Pancreas (tissue), 10 donors: ENCODE measurements around the gene USP17L29. TPM values are rescaled to one million over a fixed set of nuclear protein-coding genes. Genes with fewer than 3 reads are reported as not detected.
A peak's percentile ranks its signal among the peaks of the same experiment; 100 is the strongest.
"Not testable (repeated sequence)": the region's sequence is repeated elsewhere in the genome, so short reads cannot be mapped to it uniquely, and the experiment has no call there.

Source experiments
- ATAC-seq, 4 donors: fragments of 200-7000 bp; cut with Tn5 transposase; one replicate each; pipeline versions ENCODE4 v1.8.0 to v1.9.1; 2020; ENCODE audit warnings: mild to moderate bottlenecking in 4 of 4, moderate library complexity in 4 of 4
- DNase-seq, 6 donors: peaks; one replicate each; pipeline ENCODE4 v3.0.0-alpha.2; 2020
- FAIRE-seq: peaks from 2 replicates; lab custom pipeline; 2012; peaks lifted over from hg19 to GRCh38; lab: Jason Lieb, UNC
- H3K27ac ChIP-seq, 4 donors: fragments of 200-600 bp; sonication (generic); 1 replicate in 3 of 4; 2 replicates in 1 of 4; pipeline versions ENCODE4 v1.5.0 to v1.8.0; 2020
- H3K27me3 ChIP-seq, 4 donors: fragments of 200-600 bp; one replicate each; pipeline ENCODE4 v1.8.0; 2021
- H3K36me3 ChIP-seq, 3 donors: fragments of 200-600 bp; sonication (generic) in 1 of 3; one replicate each; pipeline versions ENCODE4 v1.5.0 to v1.8.0; 2020 to 2021
- H3K4me1 ChIP-seq, 3 donors: fragments of 200-600 bp; one replicate each; pipeline ENCODE4 v1.8.0; 2021
- H3K4me3 ChIP-seq, 4 donors: fragments of 200-600 bp; sonication (generic) in 2 of 4; one replicate each; pipeline versions ENCODE4 v1.5.0 to v1.8.0; 2020 to 2021
- H3K9me3 ChIP-seq, 4 donors: fragments of 200-600 bp; one replicate each; pipeline ENCODE4 v1.8.0; 2021
- WGBS, 2 donors: extraction: QIAGEN DNeasy Blood & Tissue Kit; methylation state at CpG; one replicate each; pipeline ENCODE4 v1.1.7; 2013; 5-methylcytosine and 5-hydroxymethylcytosine counted together
- intact Hi-C, 3 donors: fragments of 100-400 bp; cut with DNase I; formaldehyde crosslinking; loops; one replicate each; pipeline versions ENCODE4 v1.11.1 to v1.14.2; 2022
- polyA plus RNA-seq, 2 donors: library from polyadenylated mRNA; stranded (reverse); fragments of 200-250 nt; gene quantifications; one replicate each; pipeline ENCODE4 v1.2.3, GENCODE V29; 2013
- total RNA-seq, 6 donors: library from RNA; stranded (reverse); fragmentation: NEBNext Ultra II Directional in 4 of 6; extraction: Animal tissue kit (Norgen Biotek cat#: 25700) in 4 of 6; gene quantifications; one replicate each; pipeline versions ENCODE4 v1.2.1 to v1.2.4, GENCODE V29; 2021 to 2023
- TF ChIP-seq, protein P1 (sequence below), 4 donors: fragments of 200-600 bp; sonication (generic) in 3 of 4; IDR thresholded peaks; one replicate each; pipeline versions ENCODE4 v1.5.0 to v1.8.0; 2021; ENCODE audit warnings: antibody characterized with exemption in 4 of 4
- donor health status: healthy with polysubstance abuse.
- donor health status: DM: no; HTN: no; CAD: no; lungs with moderate emphysema.
- donor health status: DM: no; HTN: no; CAD: no.
- donor health status: control.
- donor health status: control.
- donor health status: Bipolar disorder and iron deficiency.
- donor health status: DM: yes; HTN: yes; CAD: no.
- donor health status: DM: no; HTN: no; CAD: no.
- donor health status: DM: no; HTN: no; CAD: no.
- donor health status: DM: yes; HTN: yes; CAD: no.

USP17L29 gene
- total and polyA plus RNA-seq, 8 donors, result not detected

DNA sequence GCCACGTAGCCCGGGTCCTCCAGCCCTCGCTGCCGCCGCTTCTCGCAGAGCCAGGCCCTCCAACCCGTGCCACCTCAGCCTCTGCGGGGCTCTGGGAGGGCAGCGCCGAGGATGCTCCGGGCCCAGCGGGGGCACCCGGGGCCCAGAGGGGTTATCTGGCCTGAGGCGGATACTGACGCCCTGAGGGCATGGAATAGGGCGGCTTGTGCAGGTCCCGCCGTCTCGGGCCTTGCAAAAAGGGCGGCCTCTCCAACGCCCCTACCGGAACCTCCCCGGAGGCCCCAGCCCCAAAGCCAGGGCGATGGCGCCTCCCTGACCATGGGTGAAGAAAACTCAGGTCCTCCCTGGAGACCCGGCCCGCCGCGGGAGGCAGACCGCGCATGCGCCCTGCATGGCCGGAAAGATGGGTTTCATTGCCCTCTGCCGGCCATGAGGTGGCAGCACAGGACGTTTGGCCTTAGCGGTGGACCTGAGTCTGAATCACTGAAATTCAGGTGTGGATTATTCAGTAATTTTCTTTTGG, 27.6 kb downstream of the USP17L29 start:
- H3K27ac ChIP-seq, intact Hi-C loops, H3K27me3 ChIP-seq, H3K36me3 ChIP-seq, H3K4me1 ChIP-seq, ATAC-seq, H3K9me3 ChIP-seq: not testable (repeated sequence)
- H3K4me3 ChIP-seq, result peak overlapping the region; percentile 7 to 42 (median 26)
- DNase-seq, result peak; percentile 24 to 88 (median 64)
- peak; percentile 17 for FAIRE-seq
- TF ChIP-seq, protein P1, sequence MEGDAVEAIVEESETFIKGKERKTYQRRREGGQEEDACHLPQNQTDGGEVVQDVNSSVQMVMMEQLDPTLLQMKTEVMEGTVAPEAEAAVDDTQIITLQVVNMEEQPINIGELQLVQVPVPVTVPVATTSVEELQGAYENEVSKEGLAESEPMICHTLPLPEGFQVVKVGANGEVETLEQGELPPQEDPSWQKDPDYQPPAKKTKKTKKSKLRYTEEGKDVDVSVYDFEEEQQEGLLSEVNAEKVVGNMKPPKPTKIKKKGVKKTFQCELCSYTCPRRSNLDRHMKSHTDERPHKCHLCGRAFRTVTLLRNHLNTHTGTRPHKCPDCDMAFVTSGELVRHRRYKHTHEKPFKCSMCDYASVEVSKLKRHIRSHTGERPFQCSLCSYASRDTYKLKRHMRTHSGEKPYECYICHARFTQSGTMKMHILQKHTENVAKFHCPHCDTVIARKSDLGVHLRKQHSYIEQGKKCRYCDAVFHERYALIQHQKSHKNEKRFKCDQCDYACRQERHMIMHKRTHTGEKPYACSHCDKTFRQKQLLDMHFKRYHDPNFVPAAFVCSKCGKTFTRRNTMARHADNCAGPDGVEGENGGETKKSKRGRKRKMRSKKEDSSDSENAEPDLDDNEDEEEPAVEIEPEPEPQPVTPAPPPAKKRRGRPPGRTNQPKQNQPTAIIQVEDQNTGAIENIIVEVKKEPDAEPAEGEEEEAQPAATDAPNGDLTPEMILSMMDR (IDR thresholded peaks at IDR 0.05), result peak; percentile 23 to 53 (median 47)
- WGBS, 2 donors, result 27 to 37% methylated on average over 25 to 36 of the region's 36 CpGs

DNA sequence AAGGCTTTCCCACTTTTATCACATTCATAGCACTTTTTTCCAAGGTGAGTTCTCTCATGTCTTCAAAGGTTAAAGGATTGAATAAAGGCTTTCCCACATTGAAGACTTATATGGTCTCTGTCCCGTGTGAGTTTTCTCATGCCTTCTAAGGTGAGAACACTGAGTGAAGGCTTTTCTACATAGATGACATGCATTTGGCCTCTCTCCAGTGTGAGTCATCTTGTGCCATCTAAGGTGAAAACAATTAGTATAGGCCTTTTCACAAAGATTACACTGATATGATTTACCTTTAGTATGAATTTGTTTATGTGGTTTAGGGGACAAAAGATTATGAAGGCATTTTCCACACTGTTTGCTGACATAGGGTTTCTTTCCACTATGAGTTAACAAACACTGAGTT, 30.7 kb downstream of the USP17L29 start:
- intact Hi-C loops, result no loop called here

DNA sequence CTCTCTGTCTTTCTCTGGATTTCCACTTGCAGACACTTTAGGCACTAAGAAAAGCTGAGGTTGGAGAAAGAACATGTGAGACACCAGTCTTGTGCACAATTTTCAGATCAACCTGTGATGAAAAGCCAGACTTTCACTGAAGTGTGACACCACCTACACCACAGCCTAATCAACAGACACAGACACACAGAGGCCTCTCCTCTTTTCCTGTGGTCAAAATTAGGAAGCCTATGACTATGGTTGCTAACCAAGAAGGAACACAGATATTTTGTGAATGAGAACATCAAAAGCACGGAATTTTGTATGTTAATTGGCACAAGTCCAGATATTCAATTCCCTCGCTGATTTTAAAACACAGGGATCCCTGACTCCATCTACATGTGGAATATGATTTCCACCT, 35.6 kb downstream of the USP17L29 start:
- H3K9me3 ChIP-seq, H3K4me1 ChIP-seq, FAIRE-seq, H3K27me3 ChIP-seq, DNase-seq, intact Hi-C loops, H3K36me3 ChIP-seq, H3K4me3 ChIP-seq, ATAC-seq, H3K27ac ChIP-seq: not testable (repeated sequence)
- 55 to 62% methylated on average over 2 of the region's 2 CpGs for WGBS, 2 donors

More for the DNA sequence above, 30.7 kb downstream of the USP17L29 start:
- DNase-seq (no peak), ATAC-seq (no peak), FAIRE-seq (no peak)
- Histone ChIP-seq H3K9me3 (no peaks in the 10 kb centered on the region), H3K36me3 (no peaks in the 10 kb centered on the region), H3K27me3 (no peaks in the 10 kb centered on the region), H3K27ac (no peak overlapping the region), H3K4me1 (no peaks in the 10 kb centered on the region), H3K4me3 (no peak overlapping the region)
- TF ChIP-seq, protein P1 (IDR thresholded peaks at IDR 0.05), result no peak
- WGBS, 2 donors, result 55 to 66% methylated on average over 1 of the region's 1 CpG

Other genes starting within 250 kb of the USP17L29 start
- not detected for gene FAM90A26, start 183.2 kb upstream of the USP17L29 start, total RNA-seq
- not detected for gene FAM90A26, start 183.2 kb upstream of the USP17L29 start, polyA plus RNA-seq
- gene USP17L10, start 143.0 kb upstream of the USP17L29 start, total RNA-seq, result not detected
- not detected for gene USP17L10, start 143.0 kb upstream of the USP17L29 start, polyA plus RNA-seq
- gene USP17L11, start 138.2 kb upstream of the USP17L29 start, total RNA-seq, result under 1 TPM in 1 of 6 donors, not detected in 5; 0.09 TPM
- gene USP17L11, start 138.2 kb upstream of the USP17L29 start, polyA plus RNA-seq, result not detected
- not detected for gene USP17L12, start 133.5 kb upstream of the USP17L29 start, total RNA-seq
- not detected for gene USP17L12, start 133.5 kb upstream of the USP17L29 start, polyA plus RNA-seq
- gene USP17L13, start 128.7 kb upstream of the USP17L29 start, total RNA-seq, result not detected
- gene USP17L13, start 128.7 kb upstream of the USP17L29 start, polyA plus RNA-seq, result not detected
- not detected for gene USP17L15, start 119.3 kb upstream of the USP17L29 start, total RNA-seq
- gene USP17L15, start 119.3 kb upstream of the USP17L29 start, polyA plus RNA-seq, result under 1 TPM in 1 of 2 donors, not detected in 1; 0.07 TPM
- not detected for gene USP17L17, start 109.8 kb upstream of the USP17L29 start, total RNA-seq
- not detected for gene USP17L17, start 109.8 kb upstream of the USP17L29 start, polyA plus RNA-seq
- not detected for gene USP17L18, start 105.0 kb upstream of the USP17L29 start, total RNA-seq
- gene USP17L18, start 105.0 kb upstream of the USP17L29 start, polyA plus RNA-seq, result not detected
- not detected for gene USP17L19, start 100.3 kb upstream of the USP17L29 start, total RNA-seq
- gene USP17L19, start 100.3 kb upstream of the USP17L29 start, polyA plus RNA-seq, result not detected
- gene USP17L20, start 95.5 kb upstream of the USP17L29 start, total RNA-seq, result not detected
- gene USP17L20, start 95.5 kb upstream of the USP17L29 start, polyA plus RNA-seq, result not detected
- not detected for gene USP17L21, start 90.8 kb upstream of the USP17L29 start, total RNA-seq
- gene USP17L21, start 90.8 kb upstream of the USP17L29 start, polyA plus RNA-seq, result not detected
- gene USP17L22, start 86.0 kb upstream of the USP17L29 start, total RNA-seq, result not detected
- not detected for gene USP17L22, start 86.0 kb upstream of the USP17L29 start, polyA plus RNA-seq
- not detected for gene USP17L24, start 28.5 kb upstream of the USP17L29 start, total RNA-seq
- not detected for gene USP17L24, start 28.5 kb upstream of the USP17L29 start, polyA plus RNA-seq
- gene USP17L25, start 23.7 kb upstream of the USP17L29 start, total RNA-seq, result not detected
- not detected for gene USP17L25, start 23.7 kb upstream of the USP17L29 start, polyA plus RNA-seq
- gene USP17L26, start 19.0 kb upstream of the USP17L29 start, total RNA-seq, result not detected
- not detected for gene USP17L26, start 19.0 kb upstream of the USP17L29 start, polyA plus RNA-seq
- not detected for gene USP17L5, start 14.2 kb upstream of the USP17L29 start, total RNA-seq
- gene USP17L5, start 14.2 kb upstream of the USP17L29 start, polyA plus RNA-seq, result not detected
- gene USP17L27, start 9.5 kb upstream of the USP17L29 start, total RNA-seq, result not detected
- not detected for gene USP17L27, start 9.5 kb upstream of the USP17L29 start, polyA plus RNA-seq
- gene USP17L28, start 4.7 kb upstream of the USP17L29 start, total RNA-seq, result not detected
- not detected for gene USP17L28, start 4.7 kb upstream of the USP17L29 start, polyA plus RNA-seq
- not detected for gene USP17L30, start 9.5 kb downstream of the USP17L29 start, total RNA-seq
- not detected for gene USP17L30, start 9.5 kb downstream of the USP17L29 start, polyA plus RNA-seq
- not detected for gene DEFB131A, start 90.8 kb downstream of the USP17L29 start, total RNA-seq
- not detected for gene DEFB131A, start 90.8 kb downstream of the USP17L29 start, polyA plus RNA-seq